Measurements from ENCODE around the gene EHF. TPM values are rescaled to one million over a fixed set of nuclear protein-coding genes. Genes with fewer than 3 reads are reported as not detected.

EHF gene
- total and polyA plus RNA-seq, 9 donors = 0.06 to 102 (median 5.9) TPM; not detected in 1

DNA sequence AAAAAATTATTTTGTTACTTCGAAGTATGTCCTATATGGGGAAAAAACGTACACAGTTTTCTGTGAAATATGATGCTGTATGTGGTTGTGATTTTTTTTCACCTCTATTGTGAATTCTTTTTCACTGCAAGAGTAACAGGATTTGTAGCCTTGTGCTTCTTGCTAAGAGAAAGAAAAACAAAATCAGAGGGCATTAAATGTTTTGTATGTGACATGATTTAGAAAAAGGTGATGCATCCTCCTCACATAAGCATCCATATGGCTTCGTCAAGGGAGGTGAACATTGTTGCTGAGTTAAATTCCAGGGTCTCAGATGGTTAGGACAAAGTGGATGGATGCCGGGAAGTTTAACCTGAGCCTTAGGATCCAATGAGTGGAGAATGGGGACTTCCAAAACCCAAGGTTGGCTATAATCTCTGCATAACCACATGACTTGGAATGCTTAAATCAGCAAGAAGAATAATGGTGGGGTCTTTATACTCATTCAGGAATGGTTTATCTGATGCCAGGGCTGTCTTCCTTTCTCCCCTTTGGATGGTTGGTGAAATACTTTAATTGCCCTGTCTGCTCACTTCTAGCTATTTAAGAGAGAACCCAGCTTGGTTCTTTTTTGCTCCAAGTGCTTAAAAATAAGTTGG is 38.3 kb downstream of the EHF start:
- no peak overlapping the region for H3K27ac ChIP-seq
- no peaks in the 10 kb centered on the region for H3K9me3 ChIP-seq
- no peak for TF ChIP-seq EP300 (IDR thresholded peaks at IDR 0.05)
- TF ChIP-seq CTCF (IDR thresholded peaks at IDR 0.05) = no peak
- TF ChIP-seq POLR2A (IDR thresholded peaks at IDR 0.05) = no peak
- no peak for DNase-seq
- 66 to 75% (median 72%) methylated on average over 4 of the region's 4 CpGs for WGBS, 3 donors
- intact Hi-C loops (cut with DNase I) = no loop called here
- no peaks in the 10 kb centered on the region for H3K27me3 ChIP-seq
- no peaks in the 10 kb centered on the region for H3K36me3 ChIP-seq
- no peak overlapping the region for H3K4me3 ChIP-seq
- no peaks in the 10 kb centered on the region for H3K4me1 ChIP-seq (ENCODE audit: insufficient read depth)

DNA sequence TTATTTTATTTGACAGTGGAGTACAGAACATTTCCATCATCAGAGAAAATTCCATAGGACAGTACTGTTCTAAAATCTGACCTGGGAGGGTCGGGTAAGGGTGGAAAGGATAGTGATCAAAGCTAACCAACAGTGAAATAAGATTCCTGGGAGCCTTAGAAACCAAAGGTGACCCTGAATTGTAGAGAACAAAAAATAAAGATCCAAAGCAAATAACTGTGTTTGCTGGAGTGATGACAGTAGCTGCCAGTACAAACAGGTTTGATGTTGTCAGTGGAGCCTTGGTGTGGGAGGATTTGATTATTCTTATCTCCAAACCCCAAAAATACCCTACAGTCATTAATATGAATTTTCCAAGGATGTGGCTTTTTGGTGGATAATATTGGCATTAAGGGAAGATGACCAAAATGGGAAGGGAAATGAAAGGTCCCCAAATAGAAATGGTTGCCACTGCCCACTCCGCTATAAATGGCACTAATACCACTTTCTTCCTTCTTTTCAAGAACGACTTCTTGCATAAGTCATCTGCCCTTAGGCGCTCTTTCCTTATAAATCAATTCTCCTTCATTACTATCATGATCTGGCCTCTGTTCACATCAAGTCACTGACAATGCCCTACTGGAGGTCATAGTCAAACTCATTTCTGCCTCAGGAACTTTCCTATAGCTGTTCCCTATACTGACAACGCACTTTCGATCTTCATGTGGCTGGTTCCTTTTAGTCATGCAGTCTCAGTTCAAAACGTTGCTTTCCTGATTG is 44.4 kb downstream of the EHF start:
- Histone ChIP-seq H3K27me3 (no peaks in the 10 kb centered on the region), H3K36me3 (no peaks in the 10 kb centered on the region), H3K4me3 (no peak overlapping the region), H3K9me3 (no peaks in the 10 kb centered on the region), H3K27ac (no peak overlapping the region), H3K4me1 (ENCODE audit: insufficient read depth) (no peaks in the 10 kb centered on the region)
- DNase-seq = no peak
- WGBS, 3 donors = 75 to 79% (median 77%) methylated on average over 7 of the region's 7 CpGs
- TF ChIP-seq POLR2A (IDR thresholded peaks at IDR 0.05) (no peak), CTCF (IDR thresholded peaks at IDR 0.05) (no peak), EP300 (IDR thresholded peaks at IDR 0.05) (no peak)
- intact Hi-C loops (cut with DNase I) = no loop called here

- no peaks in the 10 kb centered on the region for H3K27me3 ChIP-seq
- no peaks in the 10 kb centered on the region for H3K9me3 ChIP-seq
- no peak for TF ChIP-seq POLR2A (IDR thresholded peaks at IDR 0.05)
- no peak for TF ChIP-seq CTCF (IDR thresholded peaks at IDR 0.05)
- no peak for TF ChIP-seq EP300 (IDR thresholded peaks at IDR 0.05)
- H3K4me3 ChIP-seq = no peak overlapping the region
- no peak for DNase-seq
- H3K36me3 ChIP-seq = no peaks in the 10 kb centered on the region
- intact Hi-C loops (cut with DNase I) = no loop called here
- no peak overlapping the region for H3K27ac ChIP-seq
- H3K4me1 ChIP-seq (ENCODE audit: insufficient read depth) = no peaks in the 10 kb centered on the region
- 80 to 83% (median 81%) methylated on average over 4 of the region's 4 CpGs for WGBS, 3 donors
Observed at GRCh38 chr11:34667810-34668582, 47.1 kb downstream of the EHF start.

GRCh38 chr11:34668583-34669053 is 47.7 kb downstream of the EHF start:
- no peak overlapping the region for H3K27ac ChIP-seq
- H3K4me1 ChIP-seq (ENCODE audit: insufficient read depth) = no peaks in the 10 kb centered on the region
- H3K36me3 ChIP-seq = no peaks in the 10 kb centered on the region
- 69 to 83% (median 75%) methylated on average over 4 of the region's 4 CpGs for WGBS, 3 donors
- H3K27me3 ChIP-seq = no peaks in the 10 kb centered on the region
- intact Hi-C loops (cut with DNase I) = no loop called here
- H3K4me3 ChIP-seq = no peak overlapping the region
- DNase-seq = no peak
- no peaks in the 10 kb centered on the region for H3K9me3 ChIP-seq
- no peak for TF ChIP-seq CTCF (IDR thresholded peaks at IDR 0.05)
- no peak for TF ChIP-seq EP300 (IDR thresholded peaks at IDR 0.05)
- no peak for TF ChIP-seq POLR2A (IDR thresholded peaks at IDR 0.05)

Measured in ovary (tissue), 9 donors.